Activated CD4-positive, CD25-positive, alpha-beta regulatory T cell (primary cell): ENCODE data around the gene ZC3H12D.
"Not testable (repeated sequence)": the region's sequence is repeated elsewhere in the genome, so short reads cannot be mapped to it uniquely, and the experiment has no call there.

ENCODE experiments used
- DNase-seq, 4 experiments: peaks; one replicate each; lab custom pipeline; 2025; lab: John Stamatoyannopoulos, UW

The ZC3H12D gene

GRCh38 chr6:149484733-149485700 lies at the start of gene ZC3H12D:
TSS of gene ZC3H12D (minus strand) at chr6:149485014. CDS start at chr6:149474543, 10,471 bp downstream.
- peak; percentile 43 to 70 (median 64) for DNase-seq

GRCh38 chr6:149529650-149530049 lies 44.8 kb upstream of the ZC3H12D start:
- DNase-seq: no peak

- DNase-seq: no peak
These were observed 30.7 kb upstream of the ZC3H12D start for GRCh38 chr6:149515494-149515893.

- no peak for DNase-seq
These were observed 29.1 kb upstream of the ZC3H12D start for GRCh38 chr6:149513915-149514314.

GRCh38 chr6:149510793-149511512 lies 26.1 kb upstream of the ZC3H12D start:
- DNase-seq: no peak

GRCh38 chr6:149508485-149508884 lies 23.7 kb upstream of the ZC3H12D start:
- no peak for DNase-seq

GRCh38 chr6:149503872-149504271 lies 19.1 kb upstream of the ZC3H12D start:
- no peak for DNase-seq

- DNase-seq: no peak
These were observed 18.5 kb upstream of the ZC3H12D start for GRCh38 chr6:149503276-149503675.

GRCh38 chr6:149501768-149502167 lies 17.0 kb upstream of the ZC3H12D start:
- no peak for DNase-seq

- DNase-seq: no peak
These were observed 16.4 kb upstream of the ZC3H12D start for GRCh38 chr6:149501201-149501600.

- no peak for DNase-seq
These were observed 15.3 kb upstream of the ZC3H12D start for GRCh38 chr6:149500096-149500495.

- no peak for DNase-seq
These were observed 14.3 kb upstream of the ZC3H12D start for GRCh38 chr6:149499066-149499465.

GRCh38 chr6:149497365-149497764 lies 12.6 kb upstream of the ZC3H12D start:
- no peak for DNase-seq

GRCh38 chr6:149496597-149496996 lies 11.8 kb upstream of the ZC3H12D start:
- DNase-seq: not testable (repeated sequence)

- DNase-seq: not testable (repeated sequence)
These were observed 10.7 kb upstream of the ZC3H12D start for GRCh38 chr6:149495349-149496016.

GRCh38 chr6:149494810-149495209 lies 10.0 kb upstream of the ZC3H12D start:
- not testable (repeated sequence) for DNase-seq

- no peak for DNase-seq
These were observed 9.0 kb upstream of the ZC3H12D start for GRCh38 chr6:149493761-149494320.

- DNase-seq: no peak
These were observed 8.1 kb upstream of the ZC3H12D start for GRCh38 chr6:149492798-149493343.

GRCh38 chr6:149489967-149490366 lies 5.2 kb upstream of the ZC3H12D start:
- no peak for DNase-seq

- peak in 1 of 4 experiments; percentile 37 for DNase-seq
These were observed 4.0 kb upstream of the ZC3H12D start for GRCh38 chr6:149488815-149489214.

- no peak for DNase-seq
These were observed 2.5 kb upstream of the ZC3H12D start for GRCh38 chr6:149487316-149487715.
